B cell (primary cell): ENCODE data around the gene CSTF1. TPM values are rescaled to one million over a fixed set of nuclear protein-coding genes. Genes with fewer than 3 reads are reported as not detected.

Experiments used
- ATAC-seq: fragments of 200-7000 bp; cut with Tn5 transposase; one replicate; pipeline ENCODE4 v1.10.0; 2021; ENCODE audit warnings: low read depth, mild to moderate bottlenecking, moderate number of reproducible peaks, moderate library complexity
- CTCF ChIA-PET: fragments of 350-600 bp; sonication (Branson Sonifier 250); formaldehyde crosslinking; loops from one replicate; lab custom pipeline; 2021; ENCODE audit warnings: antibody characterized with exemption, inconsistent platforms; lab: Charles Lee
- POLR2A ChIA-PET: fragments of 350-600 bp; sonication (Branson Sonifier 250); formaldehyde crosslinking; loops from one replicate; lab custom pipeline; 2021; ENCODE audit warnings: antibody characterized with exemption; lab: Charles Lee
- DNase-seq: peaks from one replicate; pipeline ENCODE4 v3.0.0; 2013
- H2AFZ ChIP-seq: 2 replicates; pipeline ENCODE4 v1.6.1; 2012; ENCODE audit warnings: mild to moderate bottlenecking, low read depth, low read length; ENCODE audit not compliant: insufficient read depth, poor library complexity, severe bottlenecking
- H3K27ac ChIP-seq, 2 donors: 1 replicate in 1 of 2; 2 replicates in 1 of 2; pipeline ENCODE4 v1.5.1; 2012 to 2013; ENCODE audit warnings: low read length in 2 of 2, mild to moderate bottlenecking in 2 of 2, moderate library complexity in 1 of 2
- H3K27me3 ChIP-seq, 4 experiments: fragments of 200-600 bp in 1 of 4; sonication (generic) in 1 of 4; replicated peaks in 1 of 4; 1 replicate in 2 of 4; 2 replicates in 2 of 4; pipeline versions ENCODE4 v1.6.1 to v1.7.0; 2013 to 2016; ENCODE audit warnings: low read length in 3 of 4, mild to moderate bottlenecking in 2 of 4, mixed read lengths in 1 of 4, moderate library complexity in 1 of 4; ENCODE audit not compliant: insufficient read depth in 4 of 4, control insufficient read depth in 3 of 4; ENCODE audit errors: control extremely low read depth in 1 of 4
- H3K36me3 ChIP-seq, 2 experiments: replicated peaks in 1 of 2; 1 replicate in 1 of 2; 2 replicates in 1 of 2; pipeline versions ENCODE4 v1.6.1 to v1.7.1; 2013; ENCODE audit warnings: low read length in 1 of 2; ENCODE audit not compliant: insufficient read depth in 2 of 2, control insufficient read depth in 1 of 2; ENCODE audit errors: control extremely low read depth in 1 of 2, extremely low read depth in 1 of 2
- H3K4me1 ChIP-seq, 2 donors: fragments of 200-600 bp in 1 of 2; sonication (generic) in 1 of 2; 1 replicate in 1 of 2; 2 replicates in 1 of 2; pipeline versions ENCODE4 v1.5.1 to v1.6.1; 2013 to 2017; ENCODE audit warnings: low read length in 2 of 2; ENCODE audit not compliant: control insufficient read depth in 2 of 2, insufficient read depth in 2 of 2
- H3K4me2 ChIP-seq: replicated peaks from 2 replicates; pipeline ENCODE3; 2012; ENCODE audit warnings: mild to moderate bottlenecking, low read depth, low read length; ENCODE audit not compliant: poor library complexity, severe bottlenecking
- H3K4me3 ChIP-seq, 5 experiments: fragments of 200-600 bp in 1 of 5; sonication (generic) in 1 of 5; 1 replicate in 3 of 5; 2 replicates in 2 of 5; pipeline versions ENCODE4 v1.5.1 to v1.7.0; 2011 to 2016; ENCODE audit warnings: low read length in 4 of 5, mild to moderate bottlenecking in 4 of 5, low read depth in 2 of 5, control low read depth in 1 of 5, moderate library complexity in 1 of 5; ENCODE audit not compliant: insufficient read depth in 1 of 5; ENCODE audit errors: control extremely low read depth in 1 of 5, extremely low read depth in 1 of 5
- H3K79me2 ChIP-seq: fragments of 200-600 bp; sonication (generic); one replicate; pipeline ENCODE4 v1.6.0; 2016; ENCODE audit warnings: low read length; ENCODE audit not compliant: control insufficient read depth, insufficient read depth
- H3K9ac ChIP-seq: fragments of 200-600 bp; sonication (generic); 2 replicates; pipeline ENCODE4 v1.6.1; 2017; ENCODE audit warnings: mild to moderate bottlenecking, low read length, moderate library complexity
- H3K9me3 ChIP-seq, 3 donors: one replicate each; pipeline versions ENCODE4 v1.6.1 to v1.7.1; 2013; ENCODE audit warnings: low read length in 2 of 3; ENCODE audit not compliant: control insufficient read depth in 2 of 3, insufficient read depth in 1 of 3; ENCODE audit errors: control extremely low read depth in 1 of 3
- H4K20me1 ChIP-seq: 2 replicates; pipeline ENCODE4 v1.6.0; 2012; ENCODE audit warnings: mild to moderate bottlenecking, low read length; ENCODE audit not compliant: insufficient read depth, control insufficient read depth, poor library complexity, severe bottlenecking
- H3K27ac Mint-ChIP-seq: one replicate; pipeline ENCODE4 v1.8.0; 2021; ENCODE audit warnings: mixed read lengths
- H3K27me3 Mint-ChIP-seq: one replicate; pipeline ENCODE4 v1.8.0; 2021; ENCODE audit warnings: mixed read lengths
- H3K4me1 Mint-ChIP-seq: one replicate; pipeline ENCODE4 v1.8.0; 2021; ENCODE audit warnings: mixed read lengths
- H3K4me3 Mint-ChIP-seq: one replicate; pipeline ENCODE4 v1.8.0; 2021; ENCODE audit warnings: mixed read lengths
- H3K9me3 Mint-ChIP-seq: one replicate; pipeline ENCODE4 v1.8.0; 2022; ENCODE audit warnings: mixed read lengths; ENCODE audit not compliant: insufficient read depth
- CTCF ChIP-seq: fragments of 200-600 bp; IDR thresholded peaks from one replicate; pipeline ENCODE4 v1.8.0; 2022; ENCODE audit warnings: antibody characterized with exemption, mild to moderate bottlenecking
- EZH2 ChIP-seq: IDR thresholded peaks from 2 replicates; pipeline ENCODE4 v1.6.1; 2012; ENCODE audit warnings: borderline replicate concordance, low read depth, mild to moderate bottlenecking, moderate library complexity, low read length; ENCODE audit not compliant: insufficient read depth, poor library complexity, severe bottlenecking
- WGBS: methylation state at CpG from one replicate; pipeline ENCODE4 v1.1.5; 2013; ENCODE audit warnings: missing lambda C conversion rate; ENCODE audit not compliant: insufficient coverage; 5-methylcytosine and 5-hydroxymethylcytosine counted together
- intact Hi-C: fragments of 100-400 bp; cut with micrococcal nuclease; formaldehyde crosslinking; loops from one replicate; pipeline ENCODE4 v1.10.0; 2022
- polyA plus RNA-seq: library from polyadenylated mRNA; depleted of rRNA; stranded (reverse); fragments of >200 nt; gene quantifications from 2 replicates; pipeline ENCODE4 v1.2.3, GENCODE V29; 2012
- total RNA-seq, 2 donors: library from RNA; stranded (reverse); fragments of 120-200 nt in 1 of 2; gene quantifications; 1 replicate in 1 of 2; 2 replicates in 1 of 2; pipeline versions ENCODE4 v1.2.3 to v1.2.4, GENCODE V29; 2013 to 2022

The CSTF1 gene
- total and polyA plus RNA-seq, 2 donors (not counting 1 experiment from before 2014, with no cell fraction given): 18.3 to 33.8 TPM

GRCh38 chr20:56382696-56383095 lies 9.7 kb upstream of the CSTF1 start:
- ChIA-PET POLR2A (no interaction called here), CTCF (no interaction called here)
- Histone ChIP-seq H3K9ac (no peak overlapping the region), H3K79me2 (peaks cover 11% of the 10 kb centered on the region), H2AFZ (no peak overlapping the region), H4K20me1 (no peaks in the 10 kb centered on the region), H3K36me3 (peaks cover 2% of the 10 kb centered on the region in 2 experiments), H3K9me3 (no peaks in the 10 kb centered on the region), H3K4me3 (no peak overlapping the region), H3K27me3 (no peaks in the 10 kb centered on the region), H3K4me2 (no peak overlapping the region), H3K27ac (no peak overlapping the region), H3K4me1 (no peaks in the 10 kb centered on the region)
- intact Hi-C loops: no loop called here
- DNase-seq (no peak), ATAC-seq (no peak)
- Mint-ChIP-seq H3K4me1 (no peaks in the 10 kb centered on the region), H3K27ac (no peak overlapping the region), H3K4me3 (no peak overlapping the region), H3K9me3 (no peaks in the 10 kb centered on the region), H3K27me3 (no peaks in the 10 kb centered on the region)
- no peak for TF ChIP-seq EZH2
- no peak for TF ChIP-seq CTCF
- WGBS: 100% methylated on average over 3 of the region's 4 CpGs

- WGBS: 99% methylated on average over 8 of the region's 8 CpGs
These were observed 9.1 kb upstream of the CSTF1 start for GRCh38 chr20:56383334-56383733.

More at GRCh38 chr20:56383334-56383733, 9.1 kb upstream of the CSTF1 start:
- peaks cover 11% of the 10 kb centered on the region for H3K79me2 ChIP-seq
- H3K4me1 ChIP-seq: no peaks in the 10 kb centered on the region
- H3K4me1 Mint-ChIP-seq: no peaks in the 10 kb centered on the region
- no peak overlapping the region for H3K4me3 Mint-ChIP-seq
- no peak overlapping the region for H3K27ac Mint-ChIP-seq
- no peaks in the 10 kb centered on the region for H4K20me1 ChIP-seq
- no peak for ATAC-seq
- no peaks in the 10 kb centered on the region for H3K9me3 ChIP-seq
- H3K36me3 ChIP-seq: peaks cover under 1 to 2% of the 10 kb centered on the region in 2 experiments
- H3K9me3 Mint-ChIP-seq: no peaks in the 10 kb centered on the region
- no peak overlapping the region for H3K9ac ChIP-seq
- no peak overlapping the region for H3K27ac ChIP-seq
- H3K27me3 ChIP-seq: no peaks in the 10 kb centered on the region
- no peaks in the 10 kb centered on the region for H3K27me3 Mint-ChIP-seq
- CTCF ChIA-PET: no interaction called here
- DNase-seq: no peak
- no peak overlapping the region for H2AFZ ChIP-seq
- H3K4me2 ChIP-seq: no peak overlapping the region
- no peak overlapping the region for H3K4me3 ChIP-seq
- TF ChIP-seq CTCF: no peak
- TF ChIP-seq EZH2: no peak
- intact Hi-C loops: no loop called here
- POLR2A ChIA-PET: no interaction called here
